GM12801 (cell line): ENCODE results near the gene PAN2.

Source experiments
- TF ChIP-seq, protein P1 (sequence below): IDR thresholded peaks from one replicate; pipeline ENCODE4 v1.5.1; 2011; ENCODE audit warnings: control low read depth; ENCODE audit not compliant: insufficient read length; ENCODE audit errors: extremely low read depth

The PAN2 gene

DNA sequence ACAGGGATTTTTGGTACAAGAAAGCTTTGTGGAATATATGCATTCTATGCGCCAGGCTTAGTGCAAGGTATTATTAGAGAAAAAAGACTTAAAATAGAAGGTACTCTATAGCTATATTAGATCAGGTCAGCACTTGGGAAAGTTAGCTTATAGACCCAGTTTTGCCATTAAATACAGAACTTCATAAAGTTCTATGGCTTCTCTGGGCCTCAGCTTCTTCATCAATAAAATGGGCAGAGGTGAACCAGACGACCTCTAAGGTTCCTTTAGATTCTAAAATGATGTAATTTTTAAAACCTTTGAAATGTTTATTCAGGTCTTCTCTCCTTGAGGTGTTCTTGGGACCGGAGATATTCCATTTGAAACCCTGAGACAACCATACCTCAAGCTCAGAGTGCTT is 25.1 kb downstream of the PAN2 start:
- TF ChIP-seq, protein P1, sequence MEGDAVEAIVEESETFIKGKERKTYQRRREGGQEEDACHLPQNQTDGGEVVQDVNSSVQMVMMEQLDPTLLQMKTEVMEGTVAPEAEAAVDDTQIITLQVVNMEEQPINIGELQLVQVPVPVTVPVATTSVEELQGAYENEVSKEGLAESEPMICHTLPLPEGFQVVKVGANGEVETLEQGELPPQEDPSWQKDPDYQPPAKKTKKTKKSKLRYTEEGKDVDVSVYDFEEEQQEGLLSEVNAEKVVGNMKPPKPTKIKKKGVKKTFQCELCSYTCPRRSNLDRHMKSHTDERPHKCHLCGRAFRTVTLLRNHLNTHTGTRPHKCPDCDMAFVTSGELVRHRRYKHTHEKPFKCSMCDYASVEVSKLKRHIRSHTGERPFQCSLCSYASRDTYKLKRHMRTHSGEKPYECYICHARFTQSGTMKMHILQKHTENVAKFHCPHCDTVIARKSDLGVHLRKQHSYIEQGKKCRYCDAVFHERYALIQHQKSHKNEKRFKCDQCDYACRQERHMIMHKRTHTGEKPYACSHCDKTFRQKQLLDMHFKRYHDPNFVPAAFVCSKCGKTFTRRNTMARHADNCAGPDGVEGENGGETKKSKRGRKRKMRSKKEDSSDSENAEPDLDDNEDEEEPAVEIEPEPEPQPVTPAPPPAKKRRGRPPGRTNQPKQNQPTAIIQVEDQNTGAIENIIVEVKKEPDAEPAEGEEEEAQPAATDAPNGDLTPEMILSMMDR, result no peak

DNA sequence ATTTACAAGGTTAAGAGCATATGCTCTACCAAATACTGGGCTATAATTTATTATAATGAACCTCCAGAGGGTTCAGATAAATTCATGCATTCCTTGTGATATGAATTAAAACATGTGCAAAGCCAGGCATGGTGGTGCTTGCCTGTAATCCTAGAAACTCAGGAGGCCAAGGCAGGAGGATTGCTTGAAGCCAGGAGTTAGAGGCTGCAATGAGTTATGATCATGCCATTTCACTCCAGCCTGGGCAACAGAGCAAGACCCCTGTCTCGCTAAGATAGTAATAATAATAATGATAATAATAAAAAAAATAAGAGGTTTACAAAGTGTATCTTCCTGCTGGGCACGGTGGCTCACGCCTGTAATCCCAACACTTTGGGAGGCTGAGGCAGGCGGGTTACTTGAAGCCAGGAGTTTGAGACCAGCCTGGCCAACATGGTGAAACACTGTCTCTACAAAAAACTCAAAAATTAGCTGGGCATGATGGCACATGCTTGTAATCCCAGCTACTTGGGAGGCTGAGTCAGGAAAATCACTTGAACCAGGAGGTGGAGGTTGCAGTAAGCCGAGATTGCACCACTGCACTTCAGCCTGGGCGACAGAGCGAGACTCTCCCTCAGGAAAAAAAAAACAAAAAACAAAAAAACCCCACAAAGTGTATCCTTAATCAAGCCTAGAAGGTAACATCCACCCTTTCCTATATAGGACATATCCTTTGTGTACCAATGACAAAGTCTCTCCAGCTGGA is 26.4 kb downstream of the PAN2 start:
- TF ChIP-seq, protein P1, result no peak

DNA sequence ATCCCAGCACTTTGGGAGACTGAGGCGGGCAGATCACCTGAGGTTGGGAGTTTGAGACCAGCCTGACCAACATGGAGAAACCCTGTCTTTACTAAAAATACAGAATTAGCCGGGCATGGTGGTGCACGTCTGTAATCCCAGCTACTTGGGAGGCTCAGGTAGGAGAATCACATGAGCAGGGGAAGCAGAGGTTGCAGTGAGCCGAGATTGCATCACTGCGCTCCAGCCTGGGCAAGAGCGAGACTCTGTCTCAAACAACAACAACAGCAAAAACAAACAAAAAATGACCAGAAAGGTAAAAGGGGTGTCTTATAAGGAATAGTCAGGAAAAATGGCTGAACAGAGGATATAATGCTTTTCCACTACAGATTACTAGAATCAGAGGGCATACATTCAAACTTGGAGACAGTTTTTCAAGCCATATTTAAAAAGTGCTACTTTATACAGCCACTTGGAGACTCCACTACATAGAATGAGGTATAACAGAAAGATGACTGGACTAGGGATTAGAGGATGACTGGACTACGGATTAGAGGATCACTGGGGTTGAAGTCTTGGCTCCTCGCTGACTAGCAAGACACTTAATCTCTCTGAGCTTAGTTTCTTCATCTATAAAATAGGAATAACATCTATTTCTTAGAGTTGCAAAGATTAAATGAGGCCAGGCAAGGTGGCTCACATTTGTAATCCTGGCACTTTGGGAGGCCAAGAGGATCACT is 28.8 kb downstream of the PAN2 start:
- TF ChIP-seq, protein P1, result no peak

DNA sequence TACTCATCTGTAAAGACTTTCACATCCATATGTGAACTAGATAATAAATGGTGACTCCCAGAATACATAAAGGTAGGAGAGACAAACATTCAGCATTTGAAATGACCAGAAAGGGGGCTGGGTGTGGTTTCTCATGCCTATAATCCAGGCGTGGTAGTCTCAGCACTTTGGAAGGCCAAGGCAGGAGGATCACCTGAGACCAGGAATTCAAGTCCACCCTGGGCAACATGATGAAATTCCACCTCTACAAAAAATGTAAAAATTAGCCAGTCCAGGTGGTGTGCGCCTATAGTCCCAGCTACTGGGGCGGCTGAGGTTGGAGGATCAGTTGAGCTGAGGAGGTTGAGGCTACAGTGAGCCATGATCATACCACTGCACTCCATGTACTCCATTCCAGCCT is 29.5 kb downstream of the PAN2 start:
- TF ChIP-seq, protein P1, result no peak

DNA sequence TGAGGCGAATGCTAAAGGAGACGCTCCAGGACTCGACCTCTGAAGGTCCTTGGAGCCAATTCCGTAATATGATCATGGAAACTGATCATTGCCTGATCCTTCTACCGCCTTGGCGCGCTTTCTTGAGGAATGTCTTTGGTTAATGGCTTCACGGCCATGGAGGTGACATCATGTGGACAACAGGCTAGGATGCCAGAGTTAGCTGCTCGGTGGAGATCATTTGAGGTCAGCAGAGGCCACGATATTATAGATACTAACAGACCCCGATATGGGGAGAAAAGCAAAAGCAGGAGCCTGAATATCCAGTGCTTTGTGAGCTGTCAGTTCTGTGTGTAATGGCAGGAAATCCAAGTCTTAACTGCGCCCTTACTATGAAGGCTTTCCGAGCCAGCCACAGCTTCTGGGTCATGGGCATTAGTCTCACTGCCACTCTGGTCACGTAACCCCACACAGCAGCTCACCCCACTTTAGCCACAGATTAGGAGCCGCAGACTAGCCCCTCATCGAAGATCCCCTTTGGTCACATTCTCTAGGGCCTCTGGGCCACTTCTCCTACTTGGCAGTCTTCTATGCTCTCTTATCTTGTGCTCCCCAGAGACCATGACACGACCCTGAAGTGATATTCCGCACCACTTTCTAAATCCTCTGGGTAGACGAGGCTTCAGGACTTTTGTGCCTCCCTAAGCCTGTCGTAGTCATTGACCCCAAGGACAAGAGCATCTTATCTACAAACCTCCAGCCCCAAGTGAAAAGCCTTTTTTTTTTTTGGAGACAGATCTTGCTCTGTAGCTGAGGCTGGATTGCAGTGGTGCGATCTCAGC is 32.9 kb downstream of the PAN2 start:
- TF ChIP-seq, protein P1, result no peak

DNA sequence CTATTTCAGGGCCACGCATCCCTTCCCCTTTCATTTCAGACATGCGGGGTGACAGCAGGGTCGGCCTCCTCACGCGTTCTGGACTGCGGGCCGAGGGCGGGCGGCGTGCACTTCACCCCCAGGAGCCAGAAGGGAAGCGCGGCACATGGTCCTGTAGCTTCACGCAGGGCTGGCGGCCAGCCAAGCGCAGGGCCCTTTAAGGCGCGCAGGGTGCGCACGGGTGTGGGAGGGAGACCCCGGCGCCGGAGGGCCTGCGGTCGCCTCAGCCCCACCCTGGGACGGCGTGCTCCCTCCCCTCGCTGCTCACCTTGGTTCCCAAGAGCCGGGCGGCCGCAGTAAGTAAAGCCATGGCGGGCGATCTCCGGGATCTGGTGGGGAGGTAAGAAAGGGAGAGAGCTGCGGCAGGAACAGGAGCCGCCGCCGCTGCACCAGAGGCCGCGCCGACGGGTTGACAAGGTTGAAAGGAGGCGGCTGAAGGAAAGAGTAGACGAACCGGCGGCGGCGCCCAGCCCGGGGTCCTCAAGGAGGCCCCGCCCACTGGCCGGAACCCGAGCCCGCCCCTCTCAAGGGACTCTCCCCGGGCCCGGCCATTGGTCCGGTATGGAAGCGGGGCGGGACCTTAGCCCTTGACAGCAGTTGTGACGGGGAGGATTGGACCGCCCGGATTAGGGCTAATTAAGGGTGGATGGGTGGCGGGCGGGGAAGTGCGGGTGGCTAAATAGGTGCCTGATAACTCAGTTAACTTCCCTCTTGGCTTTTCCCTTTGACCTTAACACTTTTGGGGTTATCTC is 33.8 kb downstream of the PAN2 start, which contains the start of gene CS:
TSS of gene CS (minus strand) at position 478 of the 791 bp plus-strand sequence. CDS start at position 349, 129 bp downstream.
- TF ChIP-seq, protein P1, result no peak
